HCT116 (cell line): ENCODE data around the gene ZBTB20. TPM values are rescaled to one million over a fixed set of nuclear protein-coding genes. Genes with fewer than 3 reads are reported as not detected.

Experiments used
- ATAC-seq: fragments of 200-7000 bp; cut with Tn5 transposase; 2 replicates; pipeline ENCODE4 v1.9.1; 2020; ENCODE audit warnings: mild to moderate bottlenecking, moderate library complexity
- BruUV-seq: library from RNA; stranded (reverse); fragments of 400-500 nt; replicated peaks from 2 replicates; lab custom pipeline; 2021; lab: Mats Ljungman, UMichigan
- CTCF ChIA-PET: fragments of 300-600 bp; sonication (Branson Sonifier 250); formaldehyde crosslinking; loops from one replicate; lab custom pipeline; 2021; ENCODE audit warnings: antibody characterized with exemption; lab: Charles Lee
- POLR2A ChIA-PET: fragments of 300-600, 350-600 bp; sonication (Branson Sonifier 250); formaldehyde crosslinking; loops from one replicate; lab custom pipeline; 2021; ENCODE audit warnings: antibody characterized with exemption; lab: Charles Lee
- RAD21 ChIA-PET, 2 experiments: fragments of 300-600 bp; sonication (Branson Sonifier 250); formaldehyde crosslinking; loops; one replicate each; lab custom pipeline; 2023; ENCODE audit warnings: low total read pairs in 2 of 2; ENCODE audit not compliant: uncharacterized antibody in 2 of 2, unreplicated experiment in 2 of 2, low non-redundant PET in 1 of 2; lab: Charles Lee
- DNase-seq: peaks from one replicate; pipeline ENCODE4 v3.0.0-alpha.2; 2010; ENCODE audit warnings: low read depth, low spot score
- H2AFZ ChIP-seq: fragments of 200-600 bp; shearing (Covaris generic), sonication (generic); 2 replicates; pipeline ENCODE4 v1.6.1; 2017; ENCODE audit warnings: low read depth, mixed run types, mixed read lengths, antibody characterized with exemption, low read length; ENCODE audit not compliant: poor library complexity, severe bottlenecking
- H3K27ac ChIP-seq: 2 replicates; pipeline ENCODE4 v1.5.1; 2012; ENCODE audit warnings: low read depth, low read length
- H3K27me3 ChIP-seq: fragments of 200-600 bp; sonication (generic); 2 replicates; pipeline ENCODE4 v1.6.1; 2016; ENCODE audit warnings: mixed run types, low read length, mixed read lengths; ENCODE audit not compliant: insufficient read depth
- H3K36me3 ChIP-seq, 2 experiments: fragments of 200-500 bp in 1 of 2; fragments of 200-600 bp in 1 of 2; sonication (Bioruptor generic) in 1 of 2; sonication (generic) in 1 of 2; 2 replicates each; pipeline versions ENCODE4 v1.5.1 to v1.6.1; 2014 to 2016; ENCODE audit warnings: low read length in 2 of 2, inconsistent platforms in 1 of 2, mixed read lengths in 1 of 2, mixed run types in 1 of 2; ENCODE audit not compliant: insufficient read depth in 2 of 2, control insufficient read depth in 1 of 2
- H3K4me1 ChIP-seq, 2 experiments: fragments of 200-600 bp in 1 of 2; sonication (generic) in 1 of 2; 2 replicates each; pipeline versions ENCODE4 v1.5.1 to v1.6.1; 2012 to 2017; ENCODE audit warnings: low read length in 2 of 2, inconsistent platforms in 1 of 2, mild to moderate bottlenecking in 1 of 2, mixed read lengths in 1 of 2, mixed run types in 1 of 2, moderate library complexity in 1 of 2; ENCODE audit not compliant: insufficient read depth in 2 of 2, control insufficient read depth in 1 of 2
- H3K4me2 ChIP-seq: fragments of 200-600 bp; sonication (generic); 2 replicates; pipeline ENCODE4 v1.6.1; 2017; ENCODE audit warnings: mixed run types, low read length, mixed read lengths
- H3K4me3 ChIP-seq, 2 experiments: fragments of 200-600 bp in 1 of 2; sonication (generic) in 1 of 2; replicated peaks in 1 of 2; 2 replicates each; pipeline ENCODE4 v1.5.1; 2011 to 2016; ENCODE audit warnings: low read length in 2 of 2, control low read depth in 1 of 2, low read depth in 1 of 2, mild to moderate bottlenecking in 1 of 2, mixed read lengths in 1 of 2, mixed run types in 1 of 2
- H3K79me2 ChIP-seq: fragments of 200-600 bp; sonication (generic); 2 replicates; pipeline ENCODE4 v1.6.1; 2017; ENCODE audit warnings: mild to moderate bottlenecking, mixed run types, low read length, moderate library complexity, mixed read lengths; ENCODE audit not compliant: insufficient read depth
- H3K9ac ChIP-seq: fragments of 200-600 bp; sonication (generic); 2 replicates; pipeline ENCODE4 v1.6.1; 2016; ENCODE audit warnings: low read length, mixed read lengths
- H3K9me2 ChIP-seq: fragments of 200-600 bp; sonication (generic), shearing (Covaris generic); 2 replicates; pipeline ENCODE4 v1.6.1; 2017; ENCODE audit warnings: mixed run types, mild to moderate bottlenecking, moderate library complexity; ENCODE audit not compliant: insufficient read depth
- H3K9me3 ChIP-seq, 2 experiments: fragments of 200-500 bp in 1 of 2; fragments of 200-600 bp in 1 of 2; sonication (Bioruptor generic) in 1 of 2; sonication (generic) in 1 of 2; 2 replicates each; pipeline ENCODE4 v1.6.1; 2014 to 2017; ENCODE audit warnings: low read length in 2 of 2, mixed read lengths in 2 of 2, inconsistent platforms in 1 of 2, low read depth in 1 of 2, mild to moderate bottlenecking in 1 of 2, mixed run types in 1 of 2, moderate library complexity in 1 of 2; ENCODE audit not compliant: control insufficient read depth in 1 of 2, insufficient read depth in 1 of 2
- H4K20me1 ChIP-seq: fragments of 200-600 bp; sonication (generic), shearing (Covaris generic); 2 replicates; pipeline ENCODE4 v1.6.1; 2017; ENCODE audit warnings: mixed run types, mild to moderate bottlenecking, moderate library complexity; ENCODE audit not compliant: insufficient read depth
- CBX3 ChIP-seq: IDR thresholded peaks from 2 replicates; pipeline ENCODE4 v1.6.1; 2012; ENCODE audit warnings: low read depth
- CEBPB ChIP-seq: IDR thresholded peaks from 2 replicates; pipeline ENCODE4 v1.6.1; 2012; ENCODE audit warnings: low read depth
- EGR1 ChIP-seq: IDR thresholded peaks from 2 replicates; pipeline ENCODE4 v1.6.1; 2012; ENCODE audit warnings: low read depth
- EZH2 ChIP-seq: fragments of 200-600 bp; sonication (generic); IDR thresholded peaks from 2 replicates; pipeline ENCODE4 v1.6.1; 2017; ENCODE audit warnings: antibody characterized with exemption, mixed run types
- EZH2phosphoT487 ChIP-seq: fragments of 200-600 bp; IDR thresholded peaks from 2 replicates; pipeline ENCODE4 v1.6.1; 2018; ENCODE audit warnings: antibody characterized with exemption, borderline replicate concordance
- JUND ChIP-seq: IDR thresholded peaks from 2 replicates; pipeline ENCODE4 v1.6.1; 2012
- POLR2A ChIP-seq: IDR thresholded peaks from 2 replicates; pipeline ENCODE4 v1.7.0; 2011; ENCODE audit warnings: borderline replicate concordance; ENCODE audit not compliant: insufficient read depth, insufficient read length; ENCODE audit errors: extremely low read depth
- RAD21 ChIP-seq: IDR thresholded peaks from 2 replicates; pipeline ENCODE4 v1.6.1; 2012; ENCODE audit warnings: low read depth, mild to moderate bottlenecking
- SRF ChIP-seq: IDR thresholded peaks from 2 replicates; pipeline ENCODE4 v1.6.1; 2012; ENCODE audit warnings: low read depth
- TCF7L2 ChIP-seq: IDR thresholded peaks from 2 replicates; pipeline ENCODE4 v1.7.0; 2011; ENCODE audit warnings: borderline replicate concordance, inconsistent platforms; ENCODE audit not compliant: insufficient read depth, insufficient read length; ENCODE audit errors: extremely low read depth
- YY1 ChIP-seq: IDR thresholded peaks from 2 replicates; pipeline ENCODE4 v1.6.1; 2011; ENCODE audit warnings: low read length, low read depth, moderate library complexity, mild to moderate bottlenecking; ENCODE audit not compliant: insufficient replicate concordance; ENCODE audit errors: extremely low read depth
- intact Hi-C: fragments of 100-400 bp; cut with micrococcal nuclease; formaldehyde crosslinking; loops from 2 replicates; pipeline ENCODE4 v1.10.0; 2022
- total RNA-seq: library from RNA; stranded (reverse); gene quantifications from one replicate; pipeline ENCODE4 v1.2.1, GENCODE V29; 2021; ENCODE audit not compliant: unreplicated experiment
- TF ChIP-seq, protein P1 (sequence below): IDR thresholded peaks from 2 replicates; pipeline ENCODE4 v1.6.1; 2011; ENCODE audit warnings: mild to moderate bottlenecking, low read length, moderate library complexity; ENCODE audit not compliant: insufficient replicate concordance; ENCODE audit errors: extremely low read depth
- TF ChIP-seq, protein P2 (sequence below): IDR thresholded peaks from 2 replicates; pipeline ENCODE4 v1.6.1; 2012; ENCODE audit warnings: low read depth
- TF ChIP-seq, protein P3 (sequence below): IDR thresholded peaks from 2 replicates; pipeline ENCODE4 v1.6.1; 2012
- TF ChIP-seq, protein P4 (sequence below), 3 experiments: fragments of 200-600 bp in 1 of 3; sonication (generic) in 1 of 3; IDR thresholded peaks in 2 of 3; conservative IDR thresholded peaks in 1 of 3; 2 replicates each; pipeline ENCODE4 v1.5.1; 2012 to 2017; ENCODE audit warnings: low read depth in 2 of 3, low read length in 2 of 3, antibody characterized with exemption in 1 of 3, borderline replicate concordance in 1 of 3, control low read depth in 1 of 3, mild to moderate bottlenecking in 1 of 3, mixed read lengths in 1 of 3, mixed run types in 1 of 3, moderate library complexity in 1 of 3; ENCODE audit not compliant: insufficient read depth in 1 of 3

The ZBTB20 gene
- total RNA-seq, 1 experiment from 2014 or later = 42.1 TPM

DNA sequence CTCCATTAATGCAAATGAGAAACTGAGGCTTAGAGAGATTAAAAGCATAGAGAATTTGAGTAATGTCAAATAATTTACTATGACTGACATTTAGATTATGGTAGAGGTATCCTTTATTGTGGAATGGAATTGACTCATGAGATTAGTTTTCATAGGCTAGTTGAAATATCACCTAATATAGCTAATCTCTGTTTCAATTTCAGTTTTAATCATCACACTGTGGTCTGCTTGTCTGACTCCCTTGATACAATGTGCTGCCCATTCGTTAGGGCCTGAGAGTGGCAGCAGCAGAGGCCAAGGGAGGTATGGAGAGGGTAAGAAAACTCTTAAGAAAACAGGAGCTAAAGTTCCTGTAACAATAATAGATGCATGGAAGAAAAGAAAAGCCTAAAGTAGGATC lies 13.2 kb upstream of the ZBTB20 start:
- ChIA-PET CTCF (no interaction called here), POLR2A (no interaction called here), RAD21 (no interaction called here)
- Histone ChIP-seq H3K36me3 (no peaks in the 10 kb centered on the region), H3K79me2 (no peaks in the 10 kb centered on the region), H3K4me1 (no peaks in the 10 kb centered on the region), H3K4me2 (no peak overlapping the region), H3K9ac (no peak overlapping the region), H2AFZ (no peak overlapping the region), H3K27me3 (no peaks in the 10 kb centered on the region), H3K4me3 (no peak overlapping the region), H3K9me3 (no peaks in the 10 kb centered on the region), H3K27ac (no peak overlapping the region), H3K9me2 (no peaks in the 10 kb centered on the region), H4K20me1 (no peaks in the 10 kb centered on the region)
- intact Hi-C loops = loop anchor here (10.0 kb wide), 1 partner anchor 795 kb away; no protein-coding TSS in a partner anchor
- no peak for ATAC-seq
- TF ChIP-seq EGR1 (no peak), YY1 (no peak), EZH2phosphoT487 (no peak), EZH2 (no peak), SRF (no peak), CBX3 (no peak), JUND (no peak), RAD21 (no peak), TCF7L2 (no peak), CEBPB (no peak), POLR2A (no peak)
- TF ChIP-seq, protein P1, sequence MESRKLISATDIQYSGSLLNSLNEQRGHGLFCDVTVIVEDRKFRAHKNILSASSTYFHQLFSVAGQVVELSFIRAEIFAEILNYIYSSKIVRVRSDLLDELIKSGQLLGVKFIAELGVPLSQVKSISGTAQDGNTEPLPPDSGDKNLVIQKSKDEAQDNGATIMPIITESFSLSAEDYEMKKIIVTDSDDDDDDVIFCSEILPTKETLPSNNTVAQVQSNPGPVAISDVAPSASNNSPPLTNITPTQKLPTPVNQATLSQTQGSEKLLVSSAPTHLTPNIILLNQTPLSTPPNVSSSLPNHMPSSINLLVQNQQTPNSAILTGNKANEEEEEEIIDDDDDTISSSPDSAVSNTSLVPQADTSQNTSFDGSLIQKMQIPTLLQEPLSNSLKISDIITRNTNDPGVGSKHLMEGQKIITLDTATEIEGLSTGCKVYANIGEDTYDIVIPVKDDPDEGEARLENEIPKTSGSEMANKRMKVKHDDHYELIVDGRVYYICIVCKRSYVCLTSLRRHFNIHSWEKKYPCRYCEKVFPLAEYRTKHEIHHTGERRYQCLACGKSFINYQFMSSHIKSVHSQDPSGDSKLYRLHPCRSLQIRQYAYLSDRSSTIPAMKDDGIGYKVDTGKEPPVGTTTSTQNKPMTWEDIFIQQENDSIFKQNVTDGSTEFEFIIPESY = no peak
- TF ChIP-seq, protein P2, sequence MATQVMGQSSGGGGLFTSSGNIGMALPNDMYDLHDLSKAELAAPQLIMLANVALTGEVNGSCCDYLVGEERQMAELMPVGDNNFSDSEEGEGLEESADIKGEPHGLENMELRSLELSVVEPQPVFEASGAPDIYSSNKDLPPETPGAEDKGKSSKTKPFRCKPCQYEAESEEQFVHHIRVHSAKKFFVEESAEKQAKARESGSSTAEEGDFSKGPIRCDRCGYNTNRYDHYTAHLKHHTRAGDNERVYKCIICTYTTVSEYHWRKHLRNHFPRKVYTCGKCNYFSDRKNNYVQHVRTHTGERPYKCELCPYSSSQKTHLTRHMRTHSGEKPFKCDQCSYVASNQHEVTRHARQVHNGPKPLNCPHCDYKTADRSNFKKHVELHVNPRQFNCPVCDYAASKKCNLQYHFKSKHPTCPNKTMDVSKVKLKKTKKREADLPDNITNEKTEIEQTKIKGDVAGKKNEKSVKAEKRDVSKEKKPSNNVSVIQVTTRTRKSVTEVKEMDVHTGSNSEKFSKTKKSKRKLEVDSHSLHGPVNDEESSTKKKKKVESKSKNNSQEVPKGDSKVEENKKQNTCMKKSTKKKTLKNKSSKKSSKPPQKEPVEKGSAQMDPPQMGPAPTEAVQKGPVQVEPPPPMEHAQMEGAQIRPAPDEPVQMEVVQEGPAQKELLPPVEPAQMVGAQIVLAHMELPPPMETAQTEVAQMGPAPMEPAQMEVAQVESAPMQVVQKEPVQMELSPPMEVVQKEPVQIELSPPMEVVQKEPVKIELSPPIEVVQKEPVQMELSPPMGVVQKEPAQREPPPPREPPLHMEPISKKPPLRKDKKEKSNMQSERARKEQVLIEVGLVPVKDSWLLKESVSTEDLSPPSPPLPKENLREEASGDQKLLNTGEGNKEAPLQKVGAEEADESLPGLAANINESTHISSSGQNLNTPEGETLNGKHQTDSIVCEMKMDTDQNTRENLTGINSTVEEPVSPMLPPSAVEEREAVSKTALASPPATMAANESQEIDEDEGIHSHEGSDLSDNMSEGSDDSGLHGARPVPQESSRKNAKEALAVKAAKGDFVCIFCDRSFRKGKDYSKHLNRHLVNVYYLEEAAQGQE = no peak
- TF ChIP-seq, protein P3, sequence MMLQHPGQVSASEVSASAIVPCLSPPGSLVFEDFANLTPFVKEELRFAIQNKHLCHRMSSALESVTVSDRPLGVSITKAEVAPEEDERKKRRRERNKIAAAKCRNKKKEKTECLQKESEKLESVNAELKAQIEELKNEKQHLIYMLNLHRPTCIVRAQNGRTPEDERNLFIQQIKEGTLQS = no peak
- TF ChIP-seq, protein P4, sequence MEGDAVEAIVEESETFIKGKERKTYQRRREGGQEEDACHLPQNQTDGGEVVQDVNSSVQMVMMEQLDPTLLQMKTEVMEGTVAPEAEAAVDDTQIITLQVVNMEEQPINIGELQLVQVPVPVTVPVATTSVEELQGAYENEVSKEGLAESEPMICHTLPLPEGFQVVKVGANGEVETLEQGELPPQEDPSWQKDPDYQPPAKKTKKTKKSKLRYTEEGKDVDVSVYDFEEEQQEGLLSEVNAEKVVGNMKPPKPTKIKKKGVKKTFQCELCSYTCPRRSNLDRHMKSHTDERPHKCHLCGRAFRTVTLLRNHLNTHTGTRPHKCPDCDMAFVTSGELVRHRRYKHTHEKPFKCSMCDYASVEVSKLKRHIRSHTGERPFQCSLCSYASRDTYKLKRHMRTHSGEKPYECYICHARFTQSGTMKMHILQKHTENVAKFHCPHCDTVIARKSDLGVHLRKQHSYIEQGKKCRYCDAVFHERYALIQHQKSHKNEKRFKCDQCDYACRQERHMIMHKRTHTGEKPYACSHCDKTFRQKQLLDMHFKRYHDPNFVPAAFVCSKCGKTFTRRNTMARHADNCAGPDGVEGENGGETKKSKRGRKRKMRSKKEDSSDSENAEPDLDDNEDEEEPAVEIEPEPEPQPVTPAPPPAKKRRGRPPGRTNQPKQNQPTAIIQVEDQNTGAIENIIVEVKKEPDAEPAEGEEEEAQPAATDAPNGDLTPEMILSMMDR (IDR thresholded peaks at IDR 0.05 in 2 of 3, conservative IDR thresholded peaks at IDR 0.05 in 1 of 3; ENCODE audit: borderline replicate concordance in 1 of 3, insufficient read depth in 1 of 3, low read depth in 2 of 3, low read length in 2 of 3) = no peak
- DNase-seq = no peak
- BruUV-seq = no TSS peak
